RCC 7860 (cell line): ENCODE measurements around the gene RPN1.
A peak's percentile ranks its signal among the peaks of the same experiment; 100 is the strongest.

Experiments used
- DNase-seq: peaks from one replicate; pipeline ENCODE4 v3.0.0-alpha.2; 2015; ENCODE audit warnings: low spot score
- FAIRE-seq: peaks from 2 replicates; lab custom pipeline; 2012; peaks lifted over from hg19 to GRCh38; lab: Jason Lieb, UNC

RPN1 gene

GRCh38 chr3:128585189-128585588 is 65.4 kb downstream of the RPN1 start:
- DNase-seq (no peak), FAIRE-seq (no peak)

- DNase-seq (peak; percentile 67), FAIRE-seq (peak; percentile 40)
Observed at GRCh38 chr3:128584412-128585020, 66.1 kb downstream of the RPN1 start.

DNA sequence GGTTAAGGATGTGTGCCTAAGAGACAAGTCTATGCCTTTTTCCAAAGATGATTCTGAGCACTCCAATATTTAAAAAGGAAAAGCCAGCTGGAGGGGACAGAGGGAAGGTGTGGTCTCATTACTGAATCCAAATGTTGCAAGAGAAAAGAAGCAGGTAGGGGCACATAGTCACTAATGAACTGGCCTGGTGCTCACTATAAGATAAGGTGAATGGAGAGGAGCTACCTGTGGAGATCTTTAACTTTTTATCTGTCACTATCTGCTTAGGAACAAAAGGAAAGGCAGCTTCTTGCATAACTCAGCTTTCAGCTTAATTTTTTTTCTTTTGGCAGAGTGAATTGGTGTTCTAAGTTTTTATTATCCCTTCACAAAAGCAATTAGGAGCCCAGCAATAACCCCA is 69.1 kb downstream of the RPN1 start:
- no peak for DNase-seq
- no peak for FAIRE-seq

DNA sequence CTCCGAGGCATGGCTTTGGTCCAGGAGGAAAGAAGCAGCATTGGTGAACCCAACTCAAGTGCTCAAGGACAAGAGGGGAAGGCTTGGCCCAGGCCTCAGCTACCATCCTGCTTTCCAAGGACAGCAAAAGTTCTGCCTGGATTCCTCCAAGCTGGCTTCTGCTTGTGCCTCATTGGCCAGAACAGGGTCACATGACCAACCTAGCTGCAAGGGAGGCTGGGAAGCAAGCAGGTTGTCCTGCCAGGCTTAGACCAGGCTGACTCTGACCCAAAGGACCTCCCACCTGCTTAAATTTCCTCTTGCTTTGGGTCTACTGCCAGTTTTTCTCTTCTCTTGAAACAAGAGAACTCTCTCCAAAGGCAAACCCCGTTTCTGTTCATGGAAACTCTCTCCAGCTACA is 70.7 kb downstream of the RPN1 start:
- DNase-seq (no peak), FAIRE-seq (no peak)

GRCh38 chr3:128578346-128578745 is 72.3 kb downstream of the RPN1 start:
- no peak for FAIRE-seq
- no peak for DNase-seq

DNA sequence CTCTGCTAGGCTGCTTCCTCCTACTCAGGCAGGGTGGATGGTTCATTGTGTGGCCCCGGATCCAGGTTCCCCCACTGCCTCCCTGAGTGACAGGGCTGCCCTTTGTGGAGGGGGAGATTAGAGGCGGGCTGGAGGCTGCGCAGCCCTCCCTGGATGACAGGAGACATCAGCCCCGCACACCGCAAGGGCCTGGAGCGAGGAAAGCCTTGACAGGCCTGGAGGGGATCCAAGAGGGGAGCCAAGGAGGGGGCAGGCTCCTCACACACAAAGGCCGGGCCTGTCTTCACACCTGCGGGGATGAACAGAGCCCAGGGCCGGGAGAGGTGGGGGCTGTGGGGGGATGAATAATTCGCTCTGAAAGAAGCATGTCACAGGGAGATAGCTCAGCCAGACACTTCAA is 72.9 kb downstream of the RPN1 start:
- FAIRE-seq (no peak), DNase-seq (no peak)

DNA sequence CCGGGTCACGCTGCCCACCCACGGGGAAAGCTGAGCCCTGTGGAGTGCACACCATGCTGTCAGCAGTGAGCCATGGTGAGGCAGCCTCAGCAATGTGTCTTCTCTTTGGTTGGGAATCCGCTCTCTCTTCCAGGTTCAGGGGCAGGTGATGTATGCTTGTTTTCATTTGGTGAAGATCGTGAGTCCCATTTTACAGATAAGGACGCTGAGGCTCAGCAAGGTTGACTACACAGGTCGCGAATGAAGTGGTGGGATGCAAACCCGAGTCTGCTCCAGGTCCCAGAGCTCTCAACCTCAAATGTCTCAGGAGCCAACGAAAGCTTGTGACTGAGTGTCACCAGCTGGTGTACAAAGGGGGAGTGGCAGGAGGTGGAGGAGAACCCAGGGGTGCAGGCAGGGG is 74.3 kb downstream of the RPN1 start:
- FAIRE-seq: no peak
- DNase-seq: no peak

- DNase-seq: no peak
- no peak for FAIRE-seq
Observed at GRCh38 chr3:128575777-128576176, 74.8 kb downstream of the RPN1 start.

DNA sequence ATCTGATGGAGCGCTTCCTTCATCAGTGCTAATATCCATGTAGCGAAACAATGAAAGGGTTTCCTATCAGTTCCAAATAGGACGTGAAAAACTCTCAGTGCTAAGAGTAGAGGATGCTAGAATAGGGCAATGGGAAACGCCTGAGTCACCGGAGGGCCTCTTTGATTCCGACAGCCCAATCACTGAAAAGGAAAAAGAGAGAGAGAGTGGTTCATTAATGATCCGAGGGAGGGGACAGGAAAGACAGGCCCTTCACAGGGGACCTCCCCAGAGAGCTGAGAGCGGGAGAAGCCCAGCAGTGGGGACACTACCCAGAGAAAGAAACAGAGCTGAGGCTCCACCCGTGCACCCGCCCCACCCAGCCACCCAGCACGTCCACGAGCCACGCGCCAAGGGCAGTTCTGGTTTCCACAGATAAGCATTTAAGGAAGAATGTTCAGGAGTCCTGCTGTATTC is 76.9 kb downstream of the RPN1 start:
- FAIRE-seq: no peak

DNA sequence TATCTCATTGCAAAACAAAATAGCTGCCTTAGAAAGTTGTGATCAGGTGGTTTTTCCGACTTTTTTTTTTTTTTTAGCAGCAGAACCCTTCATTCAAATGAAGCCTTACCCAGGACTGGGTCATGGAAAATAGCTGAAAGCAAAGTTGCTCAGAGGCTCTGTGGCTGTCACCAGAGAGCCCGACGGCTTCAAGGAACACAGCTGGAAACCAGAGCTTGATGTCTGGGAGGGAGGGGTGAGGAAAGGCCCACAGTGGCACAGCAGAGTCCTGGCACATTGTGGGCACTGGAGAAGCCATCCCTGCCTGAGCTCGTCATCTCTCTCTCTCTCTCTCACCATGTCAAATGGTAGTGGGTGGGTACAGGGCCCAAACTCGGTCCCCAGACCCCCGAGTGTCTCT is 77.5 kb downstream of the RPN1 start:
- no peak for DNase-seq
- no peak for FAIRE-seq

More for the DNA sequence above, 76.9 kb downstream of the RPN1 start:
- DNase-seq: no peak

GRCh38 chr3:128572644-128573105 is 77.9 kb downstream of the RPN1 start:
- DNase-seq (no peak), FAIRE-seq (no peak)

DNA sequence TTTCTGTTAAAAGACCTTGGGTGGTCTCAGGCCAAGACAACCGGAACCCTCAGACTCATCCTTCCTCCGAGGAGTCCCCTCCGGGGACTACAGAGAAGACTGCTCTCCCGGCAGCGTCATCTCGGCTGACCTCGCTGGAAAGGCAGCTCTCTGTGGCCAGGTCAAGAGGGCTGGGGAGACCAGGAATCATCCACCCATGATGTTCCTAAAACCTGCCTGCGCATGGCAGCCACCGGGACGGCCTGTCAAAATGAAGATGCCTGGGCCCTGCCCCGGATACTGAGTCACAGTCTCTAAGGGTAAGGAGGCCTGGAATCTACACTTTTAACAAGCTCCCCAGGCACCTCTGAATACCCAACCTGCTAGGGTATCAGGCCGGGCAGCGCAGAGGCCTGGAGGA is 78.6 kb downstream of the RPN1 start:
- DNase-seq: no peak
- no peak for FAIRE-seq
